NOMO-1 (cell line): Measurements from ENCODE around the gene SERBP1.
A peak's percentile ranks its signal among the peaks of the same experiment; 100 is the strongest.
"Not testable (repeated sequence)": the region's sequence is repeated elsewhere in the genome, so short reads cannot be mapped to it uniquely, and the experiment has no call there.

Experiments used
- DNase-seq, 2 experiments: peaks; one replicate each; lab custom pipeline; 2025; ENCODE audit not compliant: unreplicated experiment in 2 of 2; lab: John Stamatoyannopoulos, UW

The SERBP1 gene

GRCh38 chr1:67441183-67441582, 11.0 kb upstream of the SERBP1 start:
- DNase-seq = peak in 1 of 2 experiments; percentile 10

- no peak for DNase-seq
Measured at GRCh38 chr1:67440339-67440738, 10.1 kb upstream of the SERBP1 start.

- no peak for DNase-seq
Measured at GRCh38 chr1:67439277-67440029, 9.3 kb upstream of the SERBP1 start.

GRCh38 chr1:67437961-67438360, 7.8 kb upstream of the SERBP1 start:
- DNase-seq = no peak

- DNase-seq = peak; percentile 14 to 29
Measured at GRCh38 chr1:67436511-67437055, 6.4 kb upstream of the SERBP1 start.

GRCh38 chr1:67434491-67434890, 4.3 kb upstream of the SERBP1 start:
- DNase-seq = no peak

GRCh38 chr1:67433837-67434236, 3.6 kb upstream of the SERBP1 start:
- DNase-seq = peak; percentile 63 to 90

GRCh38 chr1:67432745-67433144, 2.5 kb upstream of the SERBP1 start:
- DNase-seq = no peak

GRCh38 chr1:67431869-67432578, 1.8 kb upstream of the SERBP1 start:
- no peak for DNase-seq

GRCh38 chr1:67431156-67431765, 1.1 kb upstream of the SERBP1 start:
- no peak for DNase-seq

- DNase-seq = no peak
Measured at GRCh38 chr1:67429528-67430357, 459 bp downstream of the SERBP1 start.

- DNase-seq = no peak
Measured at GRCh38 chr1:67429011-67429527, 1.1 kb downstream of the SERBP1 start.

GRCh38 chr1:67427947-67428346, 2.3 kb downstream of the SERBP1 start:
- no peak for DNase-seq

- DNase-seq = no peak
Measured at GRCh38 chr1:67427465-67427864, 2.7 kb downstream of the SERBP1 start.

GRCh38 chr1:67420835-67421492, 9.2 kb downstream of the SERBP1 start:
- no peak for DNase-seq

- no peak for DNase-seq
Measured at GRCh38 chr1:67418839-67419586, 11.2 kb downstream of the SERBP1 start.

- DNase-seq = not testable (repeated sequence)
Measured at GRCh38 chr1:67417733-67418132, 12.5 kb downstream of the SERBP1 start.

- no peak for DNase-seq
Measured at GRCh38 chr1:67415041-67415440, 15.2 kb downstream of the SERBP1 start.

- DNase-seq = no peak
Measured at GRCh38 chr1:67414574-67414973, 15.6 kb downstream of the SERBP1 start.
